HEK293T (cell line): Measurements from ENCODE around the gene PNPT1.
"Not testable (repeated sequence)": the region's sequence is repeated elsewhere in the genome, so short reads cannot be mapped to it uniquely, and the experiment has no call there.

Source experiments
- ARNT ChIP-seq: fragments of 450-650 bp; IDR thresholded peaks from 2 replicates; pipeline ENCODE4 v1.6.1; 2017; ENCODE audit warnings: mild to moderate bottlenecking
- BHLHE40 ChIP-seq: fragments of 450-650 bp; IDR thresholded peaks from 2 replicates; pipeline ENCODE4 v1.6.1; 2016; ENCODE audit warnings: mild to moderate bottlenecking, moderate library complexity, borderline replicate concordance
- CTBP1 ChIP-seq: fragments of 450-650 bp; IDR thresholded peaks from 2 replicates; pipeline ENCODE4 v1.6.1; 2016; ENCODE audit warnings: borderline replicate concordance
- ELF4 ChIP-seq: fragments of 450-650 bp; IDR thresholded peaks from 2 replicates; pipeline ENCODE4 v1.6.1; 2017; ENCODE audit warnings: antibody characterized with exemption
- FOXA1 ChIP-seq: fragments of 450-650 bp; IDR thresholded peaks from 2 replicates; pipeline ENCODE4 v1.6.1; 2016; ENCODE audit warnings: mild to moderate bottlenecking
- FOXK2 ChIP-seq: fragments of 450-650 bp; IDR thresholded peaks from 2 replicates; pipeline ENCODE4 v1.6.1; 2016; ENCODE audit warnings: mild to moderate bottlenecking
- HDGF ChIP-seq: fragments of 450-650 bp; IDR thresholded peaks from 2 replicates; pipeline ENCODE4 v1.6.1; 2017; ENCODE audit warnings: antibody characterized with exemption, borderline replicate concordance
- NFRKB ChIP-seq: fragments of 450-650 bp; IDR thresholded peaks from 2 replicates; pipeline ENCODE4 v1.6.1; 2016; ENCODE audit warnings: mild to moderate bottlenecking, moderate library complexity
- SP1 ChIP-seq: fragments of 450-650 bp; IDR thresholded peaks from 2 replicates; pipeline ENCODE4 v1.6.1; 2017
- SUZ12 ChIP-seq: fragments of 450-650 bp; IDR thresholded peaks from 2 replicates; pipeline ENCODE4 v1.6.1; 2016; ENCODE audit warnings: mild to moderate bottlenecking
- TARDBP ChIP-seq: fragments of 450-650 bp; IDR thresholded peaks from 2 replicates; pipeline ENCODE4 v1.6.1; 2016
- TF ChIP-seq, protein P1 (sequence below): fragments of 450-650 bp; IDR thresholded peaks from 2 replicates; pipeline ENCODE4 v1.6.1; 2016

DNA sequence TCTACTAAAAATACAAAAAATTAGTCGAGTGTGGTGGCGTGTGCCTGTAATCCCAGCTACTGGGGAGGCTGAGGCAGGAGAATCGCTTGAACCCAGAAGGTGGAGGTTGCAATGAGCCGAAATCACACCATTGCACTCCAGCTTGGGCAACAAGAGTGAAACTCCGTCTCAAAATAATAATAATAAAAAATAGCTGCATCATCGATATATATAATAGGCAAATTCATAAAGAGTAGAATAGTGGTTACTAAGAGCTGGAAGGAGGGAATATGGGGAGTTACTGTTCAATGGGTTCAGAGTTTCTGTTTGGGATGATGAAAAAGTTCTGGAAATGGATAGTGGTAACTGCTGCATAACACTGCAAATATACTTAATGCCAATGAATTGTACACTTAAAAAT lies 96.8 kb downstream of the PNPT1 start:
- not testable (repeated sequence) for TF ChIP-seq CTBP1, FOXA1, FOXK2, BHLHE40, SP1, SUZ12, ELF4, HDGF, ARNT, TARDBP, NFRKB
- TF ChIP-seq, protein P1, sequence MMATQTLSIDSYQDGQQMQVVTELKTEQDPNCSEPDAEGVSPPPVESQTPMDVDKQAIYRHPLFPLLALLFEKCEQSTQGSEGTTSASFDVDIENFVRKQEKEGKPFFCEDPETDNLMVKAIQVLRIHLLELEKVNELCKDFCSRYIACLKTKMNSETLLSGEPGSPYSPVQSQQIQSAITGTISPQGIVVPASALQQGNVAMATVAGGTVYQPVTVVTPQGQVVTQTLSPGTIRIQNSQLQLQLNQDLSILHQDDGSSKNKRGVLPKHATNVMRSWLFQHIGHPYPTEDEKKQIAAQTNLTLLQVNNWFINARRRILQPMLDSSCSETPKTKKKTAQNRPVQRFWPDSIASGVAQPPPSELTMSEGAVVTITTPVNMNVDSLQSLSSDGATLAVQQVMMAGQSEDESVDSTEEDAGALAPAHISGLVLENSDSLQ = not testable (repeated sequence)
